GM18520 (cell line): ENCODE results near the gene LRMDA.

ENCODE experiments used
- ATAC-seq: cut with Tn5 transposase; IDR thresholded peaks from one replicate; pipeline ENCODE4 v1.9.1; 2021; ENCODE audit not compliant: unreplicated experiment

Gene LRMDA

DNA sequence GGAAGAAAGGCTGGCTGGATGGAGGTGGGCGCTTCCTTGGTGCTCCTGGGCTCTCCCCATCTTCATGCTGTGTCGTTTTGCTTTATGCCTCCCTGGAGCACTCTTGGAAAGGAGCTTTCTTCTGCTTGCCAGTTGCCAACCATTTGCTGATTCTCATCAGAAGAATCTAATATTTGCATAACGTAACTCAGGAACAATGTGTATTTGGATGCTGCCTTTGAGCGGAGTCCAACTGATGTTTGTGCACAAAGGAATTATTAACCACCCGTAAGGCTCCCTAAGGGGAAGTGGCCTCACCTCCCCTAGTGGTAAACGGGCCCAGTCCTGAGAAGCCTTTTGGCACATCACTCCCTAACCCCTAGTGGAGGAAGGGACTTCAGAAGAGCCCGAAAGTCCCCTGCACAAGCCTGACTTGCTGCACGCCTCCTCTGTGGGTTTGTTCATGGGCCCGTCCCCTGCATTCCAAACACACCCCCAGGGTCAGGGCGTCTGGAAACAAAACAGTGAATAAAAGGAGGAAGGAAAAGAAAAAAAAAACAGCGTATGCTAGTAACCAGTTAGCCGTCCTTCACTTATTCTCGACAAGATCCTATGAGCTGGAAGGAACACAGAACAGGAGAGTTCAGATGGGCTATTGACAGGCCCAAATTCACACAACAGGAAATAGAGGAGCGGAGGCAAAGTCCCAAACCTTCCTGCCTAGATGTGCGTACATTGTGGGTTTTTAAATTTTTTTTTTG is 602.2 kb downstream of the LRMDA start:
- ATAC-seq: no peak

DNA sequence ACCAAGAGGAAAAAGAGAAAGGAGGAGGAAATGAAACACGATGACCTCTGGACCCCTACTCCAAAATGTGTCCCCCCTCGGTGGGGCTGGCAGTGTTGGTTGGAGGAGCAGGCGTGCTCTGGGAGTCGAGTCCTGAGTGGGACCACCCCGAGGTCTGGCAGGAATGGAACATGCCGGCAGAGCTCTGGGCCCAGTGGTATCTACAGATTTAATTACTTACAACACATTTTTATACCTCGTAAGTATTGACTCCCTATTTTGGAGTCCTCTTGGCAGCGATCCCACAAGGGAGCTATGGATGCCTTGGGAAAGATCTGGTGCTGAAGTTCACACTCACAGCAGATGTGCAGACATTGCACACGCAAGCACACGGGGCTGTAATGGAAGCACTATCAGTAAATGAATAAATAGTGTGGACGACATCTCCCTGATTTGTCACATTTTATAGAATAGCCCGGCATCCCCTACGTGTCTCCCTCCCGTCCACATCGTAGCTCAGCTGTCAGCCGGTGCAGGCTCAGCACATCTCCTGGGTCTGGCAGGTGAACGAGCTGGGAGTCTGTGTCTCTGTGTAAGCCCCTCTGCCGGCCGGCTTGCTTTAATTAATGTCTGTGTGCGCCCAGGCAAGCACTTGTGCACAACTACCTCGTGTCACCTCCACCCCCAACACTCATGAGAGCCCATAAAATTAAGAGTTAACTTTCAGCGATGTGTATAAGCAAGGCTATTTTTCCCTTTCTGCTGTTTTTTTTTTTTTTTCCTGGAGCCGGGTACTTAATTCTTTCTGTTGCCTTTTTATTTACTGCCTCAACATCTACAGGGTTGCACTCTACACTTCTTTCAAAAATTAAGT is 603.2 kb downstream of the LRMDA start:
- no peak for ATAC-seq

DNA sequence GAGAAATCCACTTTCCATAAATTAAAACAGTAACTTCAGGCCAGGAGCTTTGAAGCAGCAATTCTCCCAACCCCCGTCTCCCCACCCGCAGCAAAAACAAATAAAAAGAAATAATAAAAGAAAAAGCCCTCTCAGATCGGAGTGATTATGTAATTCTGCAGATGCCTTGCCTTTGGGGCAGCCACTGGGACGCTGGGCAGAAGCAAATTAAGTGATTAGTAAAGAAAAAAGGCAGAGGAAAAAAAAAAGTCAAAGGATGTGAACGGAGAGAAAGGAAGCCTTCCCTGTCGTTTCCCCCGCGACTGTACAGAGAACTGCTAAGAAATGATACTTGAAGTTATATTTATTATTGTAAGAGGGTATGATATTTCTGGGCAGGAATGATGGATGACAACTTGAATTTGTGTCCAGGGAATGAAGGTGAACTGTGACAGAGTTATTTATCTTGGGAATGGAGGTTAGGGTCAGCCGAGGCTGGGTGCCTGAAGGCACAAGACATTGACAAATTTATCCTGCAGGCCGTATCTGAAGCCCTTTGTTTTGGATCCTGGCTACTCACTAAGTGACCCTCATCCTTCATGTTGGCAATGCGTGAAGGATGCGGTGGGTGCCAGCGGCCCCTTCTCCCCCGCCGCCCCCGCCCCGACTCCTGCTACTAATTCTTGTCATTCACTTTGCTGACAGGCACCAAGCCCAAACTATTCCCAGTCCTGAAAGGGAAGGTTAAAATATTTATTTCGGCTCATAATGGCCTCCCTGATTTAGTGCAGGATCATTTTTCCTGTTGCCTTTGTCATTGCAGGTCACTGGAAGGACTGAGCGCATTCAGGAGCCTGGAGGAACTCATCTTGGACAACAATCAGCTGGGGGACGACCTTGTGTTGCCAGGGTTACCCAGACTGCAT is 604.0 kb downstream of the LRMDA start:
- ATAC-seq: no peak

DNA sequence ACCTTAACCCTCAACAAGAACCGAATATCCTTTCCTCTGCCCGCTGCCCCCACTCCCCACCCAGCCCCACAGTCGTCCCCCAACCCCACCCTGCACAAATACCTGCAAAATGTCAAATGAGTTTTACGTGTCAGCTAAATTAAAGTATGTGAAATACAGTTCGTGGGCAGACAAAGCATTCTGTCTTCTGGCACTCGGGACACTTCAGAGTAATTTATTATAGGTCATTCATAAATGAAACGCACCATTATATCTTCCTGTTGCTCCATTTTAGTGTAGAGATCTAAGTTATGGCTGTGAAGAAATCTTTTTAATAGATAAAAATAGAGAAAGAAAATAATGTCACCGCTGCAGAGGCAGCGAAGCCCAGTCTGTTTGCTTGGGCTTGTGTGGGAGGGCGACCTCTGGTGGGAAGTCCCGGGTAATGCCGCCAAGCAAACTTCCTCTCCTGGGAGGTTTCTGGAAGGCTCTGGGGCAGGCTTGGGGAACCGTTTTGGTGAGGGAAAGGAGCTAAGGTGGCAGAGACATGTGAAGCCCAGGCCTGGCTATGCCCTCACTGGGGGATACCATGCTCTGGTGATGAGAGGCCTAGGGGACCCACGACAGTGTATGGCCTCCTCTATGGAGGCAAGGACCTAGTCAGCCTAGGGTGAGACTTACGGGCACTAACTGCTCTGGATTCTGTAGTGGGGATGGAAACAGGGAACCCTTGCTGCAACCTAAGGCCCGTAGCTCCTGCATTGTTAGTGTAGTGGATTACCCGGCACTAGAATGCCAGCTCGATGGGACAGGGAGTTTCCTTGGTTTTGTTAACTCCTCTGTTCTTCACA is 604.9 kb downstream of the LRMDA start:
- no peak for ATAC-seq

DNA sequence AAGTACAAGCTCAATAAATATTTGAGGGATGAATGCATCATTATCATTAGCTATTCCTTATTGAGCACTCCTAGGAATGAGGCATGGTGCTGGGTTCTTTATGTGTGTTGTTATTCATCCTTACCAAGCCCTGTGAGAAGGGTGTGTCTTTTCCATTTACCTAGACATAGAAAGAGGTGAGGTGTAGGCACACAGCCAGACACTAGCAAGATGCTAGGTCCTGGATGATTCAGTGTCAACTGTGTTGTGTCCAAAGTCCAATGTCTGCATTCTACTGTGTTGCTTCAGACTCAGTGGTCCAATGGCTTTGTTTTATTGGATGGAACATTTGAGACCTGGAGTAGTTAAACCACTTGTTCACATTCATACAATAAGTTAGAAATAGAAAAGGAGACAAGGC is 605.5 kb downstream of the LRMDA start:
- no peak for ATAC-seq

DNA sequence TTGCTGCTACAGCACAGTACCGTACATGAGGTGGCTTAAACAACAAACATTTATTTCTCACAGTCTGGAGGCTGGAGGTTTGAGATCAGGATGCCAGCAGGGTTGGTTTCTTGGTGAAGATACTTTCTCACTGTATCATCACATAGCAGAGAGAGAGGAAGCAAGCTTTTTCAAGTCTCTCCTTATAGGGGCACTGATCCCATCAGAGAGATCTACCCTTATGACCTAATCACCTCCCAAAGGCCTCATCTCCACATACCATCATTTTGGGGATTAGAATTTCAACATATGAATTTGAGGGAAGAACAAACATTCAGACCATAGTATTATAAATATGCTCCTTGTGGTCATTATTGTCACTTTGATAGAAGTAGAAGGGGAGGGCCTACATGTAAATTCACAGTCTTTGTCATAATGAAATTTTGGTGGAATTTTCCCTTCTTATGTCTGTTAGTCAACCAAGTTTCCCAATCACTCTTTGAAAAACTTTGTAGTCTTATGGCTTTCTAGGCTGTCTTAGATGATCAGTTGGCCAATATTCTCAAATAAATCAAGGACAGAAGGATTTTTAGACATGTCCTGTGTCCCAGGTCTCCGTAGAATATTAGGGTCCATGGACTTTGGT is 606.2 kb downstream of the LRMDA start:
- ATAC-seq: no peak

DNA sequence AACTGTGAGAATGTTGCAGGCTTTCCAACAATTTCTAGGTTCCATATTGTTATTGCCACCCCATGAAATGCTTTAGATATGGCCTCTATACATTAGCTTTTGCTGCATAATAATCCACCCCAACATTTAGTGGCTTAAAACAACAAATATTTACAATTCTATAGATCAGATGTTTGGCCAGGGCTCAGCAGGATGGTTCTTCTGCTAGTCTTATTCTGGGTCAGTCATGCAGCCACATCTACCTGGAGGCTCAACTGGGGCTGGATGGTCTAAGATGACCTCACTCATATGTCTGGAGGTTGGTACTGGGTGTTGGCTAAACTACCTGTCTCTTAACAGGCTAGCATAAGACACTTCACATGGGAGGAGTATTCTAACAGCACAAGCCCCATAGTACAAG is 607.3 kb downstream of the LRMDA start:
- no peak for ATAC-seq

DNA sequence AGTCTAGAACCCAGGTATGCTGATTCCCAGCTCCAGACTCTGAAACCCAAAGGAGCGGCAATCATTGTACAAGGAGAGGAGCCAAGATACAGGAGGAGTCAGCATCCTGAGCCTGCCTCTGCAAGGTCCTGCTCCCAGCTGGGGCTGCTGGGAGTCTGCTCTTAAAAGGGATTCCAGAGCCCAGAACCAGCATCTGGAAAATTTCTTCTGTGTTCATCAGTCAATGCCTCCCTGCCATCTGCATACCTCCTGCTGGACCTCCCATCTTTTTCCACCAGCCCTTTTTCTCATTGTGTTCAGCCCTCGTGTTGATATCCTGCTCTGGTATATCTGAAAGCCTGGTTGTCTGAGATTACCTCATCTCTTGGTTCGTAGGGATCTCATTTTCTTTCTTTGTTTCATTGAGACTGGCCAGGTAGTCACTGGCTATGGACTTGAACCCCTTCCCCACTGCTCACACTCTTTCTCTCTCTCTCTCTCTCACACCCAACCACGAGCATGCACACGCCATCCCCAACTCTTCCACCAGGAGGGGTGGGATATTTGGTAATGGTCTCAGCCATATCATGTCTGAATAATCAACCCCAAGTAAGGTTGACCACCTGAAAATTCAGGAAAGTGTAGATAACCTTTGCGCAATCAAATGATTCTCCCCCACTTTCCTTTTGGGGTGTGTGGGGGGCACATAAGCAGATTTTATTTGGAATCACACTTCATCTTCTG is 608.8 kb downstream of the LRMDA start:
- ATAC-seq: no peak

DNA sequence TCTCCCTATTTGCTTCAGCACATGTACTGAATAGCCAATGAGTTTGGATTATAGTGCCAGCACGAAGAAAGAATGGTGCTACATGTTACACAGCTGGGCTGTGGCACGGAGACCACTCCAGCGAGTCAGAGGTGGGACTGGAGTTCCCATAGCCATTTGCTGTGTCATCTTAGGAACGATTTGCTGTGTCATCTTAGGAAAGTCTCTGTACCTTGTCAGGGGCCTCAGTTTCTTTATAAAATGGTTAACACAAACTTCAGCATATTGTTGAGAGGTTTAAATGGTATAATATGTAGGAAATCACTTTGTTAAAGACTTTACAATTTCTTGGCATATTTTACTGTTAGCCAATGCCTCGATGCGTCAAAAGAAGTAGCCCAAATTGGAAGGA is 609.4 kb downstream of the LRMDA start:
- no peak for ATAC-seq

DNA sequence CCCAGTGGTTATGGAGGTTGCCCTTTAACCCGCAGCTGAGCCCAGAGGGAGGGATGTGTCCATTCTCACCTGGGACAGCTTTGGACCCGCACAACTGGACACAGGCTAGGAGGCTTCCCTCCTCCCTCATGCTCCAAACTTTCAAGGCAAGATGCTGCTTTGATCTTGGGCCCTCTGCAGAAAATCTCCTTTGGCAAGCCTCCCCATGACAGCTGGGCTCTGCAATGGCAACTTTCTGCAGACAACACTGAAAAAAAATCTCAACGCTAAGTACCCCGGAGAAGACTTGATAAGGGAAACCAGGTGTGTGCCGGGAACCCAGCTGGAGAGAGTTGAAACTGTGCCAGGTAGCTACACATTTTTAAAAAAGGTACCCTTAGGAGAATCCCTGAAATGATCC is 610.1 kb downstream of the LRMDA start:
- no peak for ATAC-seq

DNA sequence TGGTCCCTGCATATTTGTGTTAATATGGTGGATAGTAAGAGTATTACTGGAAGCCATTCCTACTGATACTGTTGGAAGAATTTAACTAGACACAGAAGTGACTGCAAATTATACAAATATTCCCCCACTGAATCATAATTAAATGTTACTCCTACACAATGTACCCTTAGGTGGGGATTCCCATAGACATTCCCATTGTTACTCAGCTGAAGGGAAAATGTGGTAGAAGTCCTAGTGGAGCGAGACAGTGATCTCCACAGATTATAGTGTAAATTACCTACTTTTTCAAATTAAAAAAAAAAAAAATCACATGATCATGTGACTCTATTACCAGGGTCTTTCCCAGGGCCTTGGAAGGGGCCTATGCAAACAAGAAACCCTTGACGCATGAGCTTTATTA is 611.8 kb downstream of the LRMDA start:
- ATAC-seq: no peak

DNA sequence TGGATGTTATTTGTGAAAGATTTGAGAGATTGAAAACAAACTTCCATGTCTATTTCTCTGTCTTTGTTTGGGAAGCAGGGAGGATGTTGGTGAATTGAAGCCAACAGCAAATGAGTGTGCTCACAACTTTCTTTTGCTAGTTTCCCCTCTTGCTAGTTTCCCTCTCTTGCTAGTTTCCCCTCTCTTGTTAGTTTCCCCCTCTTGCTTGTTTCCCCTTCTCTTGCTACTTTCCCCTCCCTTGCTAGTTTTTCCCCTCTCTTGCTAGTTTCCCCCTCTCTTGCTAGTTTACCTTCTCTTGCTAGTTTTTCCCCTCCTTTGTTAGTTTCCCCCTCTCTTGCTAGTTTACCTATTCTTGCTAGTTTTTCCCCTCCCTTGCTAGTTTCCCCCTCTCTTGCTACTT is 613.3 kb downstream of the LRMDA start:
- no peak for ATAC-seq

DNA sequence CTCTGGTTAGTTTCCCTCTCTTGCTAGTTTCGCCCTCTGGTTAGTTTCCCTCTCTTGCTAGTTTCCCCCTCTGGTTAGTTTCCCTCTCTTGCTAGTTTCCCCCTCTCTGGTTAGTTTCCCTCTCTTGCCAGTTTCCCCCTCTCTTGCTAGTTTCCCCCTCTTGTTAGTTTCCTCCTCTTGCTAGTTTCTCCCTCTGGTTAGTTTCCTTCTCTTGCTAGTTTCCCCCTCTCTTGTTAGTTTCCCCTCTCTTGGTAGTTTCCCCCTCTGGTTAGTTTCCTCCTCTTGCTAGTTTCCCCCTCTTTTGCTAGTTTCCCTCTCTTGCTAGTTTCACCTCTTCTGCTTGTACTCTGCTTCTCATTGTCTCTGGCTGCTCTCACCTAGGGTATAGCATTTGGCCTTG is 613.8 kb downstream of the LRMDA start:
- ATAC-seq: no peak

DNA sequence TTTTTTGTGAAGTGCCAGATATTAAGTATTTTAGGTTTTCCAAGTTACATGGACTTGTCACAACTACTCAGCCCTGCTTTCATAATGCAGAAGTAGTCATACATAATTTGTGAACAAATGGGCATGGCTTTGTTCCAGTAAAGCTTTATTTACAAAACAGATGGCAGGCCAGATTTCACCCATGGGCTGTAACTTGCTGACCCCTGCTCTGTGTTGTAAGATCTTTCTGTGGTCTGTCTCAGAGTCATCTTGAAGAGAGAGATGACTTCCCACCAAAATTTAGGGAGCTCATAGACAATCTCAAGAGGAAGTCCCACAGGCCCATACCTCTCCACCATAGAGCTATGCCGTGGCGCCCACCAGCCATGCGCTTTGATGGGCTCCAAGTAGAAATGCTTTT is 616.1 kb downstream of the LRMDA start:
- no peak for ATAC-seq

DNA sequence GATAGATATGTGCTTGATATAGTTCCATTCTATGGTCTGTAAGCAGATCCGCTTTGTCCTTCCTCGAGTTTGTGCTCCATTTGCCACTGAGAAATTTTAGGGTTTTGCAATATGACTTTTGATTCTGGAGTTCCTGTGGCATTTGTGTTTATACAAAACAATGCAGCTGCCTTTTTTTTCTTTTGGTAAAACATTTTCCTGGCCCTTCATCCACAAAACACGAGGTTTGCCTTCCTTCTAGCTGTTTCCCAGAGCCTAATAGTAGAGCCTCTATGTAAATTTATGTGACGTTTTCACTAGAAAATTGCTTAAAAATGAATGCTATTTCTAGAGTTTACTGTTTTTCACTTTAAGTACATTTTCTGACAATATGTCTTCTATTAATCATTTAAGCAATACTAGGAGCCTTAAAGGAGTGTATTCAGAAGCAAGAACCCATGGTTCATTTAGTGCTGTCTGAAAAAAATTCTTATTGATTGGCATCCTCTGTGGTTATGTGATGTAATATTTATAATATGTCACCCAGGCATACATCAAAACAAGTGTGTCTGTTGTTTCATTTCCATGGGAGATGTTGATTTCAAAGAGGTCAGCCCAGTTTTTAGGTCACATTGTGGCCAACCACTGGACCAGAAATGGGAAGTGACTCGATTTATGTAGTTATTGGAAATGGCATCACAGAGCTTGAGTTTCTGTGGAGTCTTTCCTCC is 618.3 kb downstream of the LRMDA start:
- ATAC-seq: no peak

DNA sequence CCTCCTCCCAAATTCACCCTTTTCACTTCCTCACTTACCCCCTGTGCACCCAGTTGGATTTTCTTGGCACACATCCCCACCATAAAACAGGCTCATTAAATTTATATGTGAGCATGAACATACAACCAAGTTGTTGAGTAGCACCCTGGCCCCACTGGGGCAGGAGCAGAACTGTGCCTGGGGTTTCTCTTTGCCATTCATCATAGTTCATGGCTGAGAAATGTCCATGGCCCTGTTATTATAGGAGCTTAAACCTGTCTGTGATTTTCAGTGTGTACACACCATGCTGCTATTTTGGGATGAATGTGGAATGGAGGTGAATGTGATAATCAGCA is 618.8 kb downstream of the LRMDA start:
- ATAC-seq: no peak

DNA sequence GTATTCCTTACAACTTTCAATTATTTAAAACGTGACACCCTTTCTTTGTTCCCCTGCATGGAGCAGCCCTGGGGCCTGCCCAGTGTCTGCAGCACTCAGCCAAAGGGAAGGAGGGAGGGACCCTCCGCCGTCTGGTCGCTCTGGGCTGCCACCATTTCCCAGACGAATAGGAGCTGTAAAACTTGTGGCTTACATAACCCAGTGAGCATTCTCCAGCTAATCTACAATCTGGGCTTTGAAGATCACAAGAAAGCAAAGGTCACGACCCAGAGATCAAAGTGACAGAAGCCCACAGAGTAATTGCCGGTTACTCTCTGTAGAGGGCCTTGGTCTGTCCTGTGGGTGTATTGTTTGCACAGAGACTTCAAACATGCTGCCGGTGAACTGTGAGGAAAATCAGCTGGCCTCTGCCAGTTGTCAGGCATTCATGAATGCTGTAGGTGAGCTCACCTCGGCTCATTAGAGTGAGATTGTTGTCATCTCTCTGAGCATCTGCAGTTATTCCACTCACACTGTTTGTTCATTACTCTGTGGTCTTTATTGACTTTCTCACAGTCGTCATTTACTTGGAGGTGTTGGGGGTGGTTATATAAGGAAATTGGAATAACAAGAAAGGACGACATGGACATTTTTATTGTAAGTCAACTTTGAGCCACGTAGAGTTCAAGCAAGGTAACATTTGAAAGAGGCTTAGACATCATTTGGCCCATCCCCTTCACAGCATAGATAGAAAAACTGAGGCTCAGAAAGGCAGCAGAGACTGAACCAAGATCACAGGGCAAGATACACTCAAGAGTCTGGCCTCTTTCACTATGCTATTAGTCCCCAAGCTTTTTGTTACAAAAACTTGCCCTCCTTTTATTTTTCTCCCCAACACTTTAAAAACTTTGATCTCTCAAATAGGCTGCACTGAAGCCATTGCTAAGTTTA is 619.8 kb downstream of the LRMDA start:
- ATAC-seq: no peak
